ENCODE results near the gene MYO1C.
"Not testable (repeated sequence)": the region's sequence is repeated elsewhere in the genome, so short reads cannot be mapped to it uniquely, and the experiment has no call there.

MYO1C gene

GRCh38 chr17:1423456-1424135, 68.9 kb downstream of the MYO1C start:
- DNase-seq (ENCODE audit: low spot score), result no peak
- no peak for FAIRE-seq

GRCh38 chr17:1422885-1423284, 69.6 kb downstream of the MYO1C start:
- FAIRE-seq (no peak), DNase-seq (ENCODE audit: low spot score) (peak; percentile 21)

GRCh38 chr17:1421470-1421869, 71.0 kb downstream of the MYO1C start:
- DNase-seq (ENCODE audit: low spot score) (no peak), FAIRE-seq (no peak)

GRCh38 chr17:1420981-1421380, 71.5 kb downstream of the MYO1C start:
- DNase-seq (ENCODE audit: low spot score), result no peak
- FAIRE-seq, result no peak

- no peak for FAIRE-seq
- DNase-seq (ENCODE audit: low spot score), result no peak
Observed at GRCh38 chr17:1420163-1420562, 72.3 kb downstream of the MYO1C start.

- not testable (repeated sequence) for FAIRE-seq; DNase-seq (ENCODE audit: low spot score)
Observed at GRCh38 chr17:1418476-1418875, 74.0 kb downstream of the MYO1C start.

GRCh38 chr17:1416414-1416813, 76.1 kb downstream of the MYO1C start:
- DNase-seq (ENCODE audit: low spot score) (no peak), FAIRE-seq (no peak)

- DNase-seq (ENCODE audit: low spot score) (no peak), FAIRE-seq (no peak)
Observed at GRCh38 chr17:1414634-1415033, 77.9 kb downstream of the MYO1C start.

All from urothelium cell line (cell line).